Thyroid gland (tissue), 4 donors: ENCODE measurements around the gene HHAT. TPM values are rescaled to one million over a fixed set of nuclear protein-coding genes. Genes with fewer than 3 reads are reported as not detected.
A peak's percentile ranks its signal among the peaks of the same experiment; 100 is the strongest.

ENCODE experiments used
- DNase-seq, 2 donors: peaks; one replicate each; pipeline ENCODE4 v3.0.0-alpha.2; 2019
- H3K27ac ChIP-seq, 3 donors: fragments of 200-600 bp; sonication (generic); 1 replicate in 2 of 3; 2 replicates in 1 of 3; pipeline ENCODE4 v1.5.1; 2016 to 2019; ENCODE audit warnings: mild to moderate bottlenecking in 1 of 3, moderate library complexity in 1 of 3
- H3K27me3 ChIP-seq: fragments of 200-600 bp; sonication (generic); one replicate; pipeline ENCODE4 v1.5.1; 2019
- H3K36me3 ChIP-seq, 2 donors: fragments of 200-600 bp; sonication (generic); one replicate each; pipeline ENCODE4 v1.5.1; 2016 to 2019
- H3K4me1 ChIP-seq, 2 donors: fragments of 200-600 bp; sonication (generic); one replicate each; pipeline ENCODE4 v1.5.1; 2017 to 2019
- H3K4me3 ChIP-seq, 3 donors: fragments of 200-600 bp; sonication (generic); replicated peaks in 1 of 3; 1 replicate in 2 of 3; 2 replicates in 1 of 3; pipeline ENCODE4 v1.5.1; 2016; ENCODE audit warnings: mild to moderate bottlenecking in 1 of 3
- H3K9me3 ChIP-seq: fragments of 200-600 bp; sonication (generic); one replicate; pipeline ENCODE4 v1.5.1; 2017
- CTCF ChIP-seq, 6 experiments: fragments of 200-600 bp in 3 of 6; fragments of 450-650 bp in 3 of 6; sonication (generic) in 3 of 6; IDR thresholded peaks; one replicate each; pipeline ENCODE4 v1.5.1; 2016 to 2019; ENCODE audit warnings: antibody characterized with exemption in 6 of 6, mild to moderate bottlenecking in 2 of 6, inconsistent platforms in 1 of 6, moderate library complexity in 1 of 6
- POLR2A ChIP-seq, 2 donors: fragments of 450-650 bp; IDR thresholded peaks; one replicate each; pipeline ENCODE4 v1.6.1; 2017; ENCODE audit warnings: antibody characterized with exemption in 2 of 2, mild to moderate bottlenecking in 2 of 2, moderate library complexity in 1 of 2
- WGBS, 2 donors: methylation state at CpG; one replicate each; pipeline ENCODE4 v1.1.5; 2017; 5-methylcytosine and 5-hydroxymethylcytosine counted together
- intact Hi-C: fragments of 100-400 bp; cut with DNase I; formaldehyde crosslinking; loops from one replicate; pipeline ENCODE4 v1.15.1; 2023
- total RNA-seq, 4 donors: library from RNA; depleted of rRNA; stranded (reverse); fragments of >200 nt; gene quantifications; one replicate each; pipeline ENCODE4 v1.2.3, GENCODE V29; 2016

The HHAT gene
- total RNA-seq, 4 donors from 2014 or later: 7.9 to 15.9 (median 10.5) TPM

- intact Hi-C loops: no loop called here
- DNase-seq: no peak
- H3K4me1 ChIP-seq: peaks cover 19 to 21% of the 10 kb centered on the region in 2 donors
- H3K36me3 ChIP-seq: no peaks in the 10 kb centered on the region
- TF ChIP-seq CTCF (IDR thresholded peaks at IDR 0.05): no peak
- TF ChIP-seq POLR2A (IDR thresholded peaks at IDR 0.05): no peak
- no peak overlapping the region for H3K4me3 ChIP-seq
- no peaks in the 10 kb centered on the region for H3K27me3 ChIP-seq
- 98 to 100% methylated on average over 1 of the region's 1 CpG for WGBS, 2 donors
- H3K27ac ChIP-seq: no peak overlapping the region
- H3K9me3 ChIP-seq: no peaks in the 10 kb centered on the region
Observed at GRCh38 chr1:210378736-210379135, 50.0 kb downstream of the HHAT start.

GRCh38 chr1:210381934-210382333 lies 53.2 kb downstream of the HHAT start:
- 24 to 34% methylated on average over 4 of the region's 4 CpGs for WGBS, 2 donors
- no peaks in the 10 kb centered on the region for H3K9me3 ChIP-seq
- peaks cover 27% of the 10 kb centered on the region in 2 donors for H3K4me1 ChIP-seq
- DNase-seq: peak; percentile 34 to 36
- H3K36me3 ChIP-seq: no peaks in the 10 kb centered on the region
- H3K27me3 ChIP-seq: no peaks in the 10 kb centered on the region
- intact Hi-C loops: no loop called here
- TF ChIP-seq CTCF (IDR thresholded peaks at IDR 0.05): no peak
- no peak for TF ChIP-seq POLR2A (IDR thresholded peaks at IDR 0.05)
- H3K4me3 ChIP-seq: no peak overlapping the region
- H3K27ac ChIP-seq: peak overlapping the region; percentile 46 to 64 (median 62)

GRCh38 chr1:210384625-210385024 lies 55.9 kb downstream of the HHAT start:
- intact Hi-C loops: no loop called here
- Histone ChIP-seq H3K4me1 (peaks cover 27% of the 10 kb centered on the region in 2 donors), H3K27me3 (no peaks in the 10 kb centered on the region), H3K27ac (peak overlapping the region; percentile 31 to 68 (median 34)), H3K9me3 (no peaks in the 10 kb centered on the region), H3K36me3 (no peaks in the 10 kb centered on the region), H3K4me3 (no peak overlapping the region)
- TF ChIP-seq POLR2A (IDR thresholded peaks at IDR 0.05) (no peak), CTCF (IDR thresholded peaks at IDR 0.05) (no peak)
- DNase-seq: no peak

- Histone ChIP-seq H3K36me3 (no peaks in the 10 kb centered on the region), H3K27ac (peak overlapping the region in 2 of 3 donors; percentile 31 to 68), H3K4me3 (no peak overlapping the region), H3K4me1 (peaks cover 27% of the 10 kb centered on the region in 2 donors), H3K27me3 (no peaks in the 10 kb centered on the region), H3K9me3 (no peaks in the 10 kb centered on the region)
- intact Hi-C loops: no loop called here
- no peak for DNase-seq
- TF ChIP-seq CTCF (IDR thresholded peaks at IDR 0.05) (no peak), POLR2A (IDR thresholded peaks at IDR 0.05) (no peak)
Observed at GRCh38 chr1:210385228-210385627, 56.5 kb downstream of the HHAT start.

- Histone ChIP-seq H3K4me3 (no peak overlapping the region), H3K27me3 (no peaks in the 10 kb centered on the region), H3K4me1 (no peaks in the 10 kb centered on the region), H3K9me3 (no peaks in the 10 kb centered on the region), H3K36me3 (no peaks in the 10 kb centered on the region), H3K27ac (no peak overlapping the region)
- TF ChIP-seq CTCF (IDR thresholded peaks at IDR 0.05) (no peak), POLR2A (IDR thresholded peaks at IDR 0.05) (no peak)
- 78 to 86% methylated on average over 6 of the region's 6 CpGs for WGBS, 2 donors
- DNase-seq: no peak
- intact Hi-C loops: no loop called here
Observed at GRCh38 chr1:210394281-210394821, 65.6 kb downstream of the HHAT start.
